ENCODE measurements around the gene PRPH. TPM values are rescaled to one million over a fixed set of nuclear protein-coding genes. Genes with fewer than 3 reads are reported as not detected.

Gene PRPH
- total RNA-seq, 1 experiment from 2014 or later: not detected

DNA sequence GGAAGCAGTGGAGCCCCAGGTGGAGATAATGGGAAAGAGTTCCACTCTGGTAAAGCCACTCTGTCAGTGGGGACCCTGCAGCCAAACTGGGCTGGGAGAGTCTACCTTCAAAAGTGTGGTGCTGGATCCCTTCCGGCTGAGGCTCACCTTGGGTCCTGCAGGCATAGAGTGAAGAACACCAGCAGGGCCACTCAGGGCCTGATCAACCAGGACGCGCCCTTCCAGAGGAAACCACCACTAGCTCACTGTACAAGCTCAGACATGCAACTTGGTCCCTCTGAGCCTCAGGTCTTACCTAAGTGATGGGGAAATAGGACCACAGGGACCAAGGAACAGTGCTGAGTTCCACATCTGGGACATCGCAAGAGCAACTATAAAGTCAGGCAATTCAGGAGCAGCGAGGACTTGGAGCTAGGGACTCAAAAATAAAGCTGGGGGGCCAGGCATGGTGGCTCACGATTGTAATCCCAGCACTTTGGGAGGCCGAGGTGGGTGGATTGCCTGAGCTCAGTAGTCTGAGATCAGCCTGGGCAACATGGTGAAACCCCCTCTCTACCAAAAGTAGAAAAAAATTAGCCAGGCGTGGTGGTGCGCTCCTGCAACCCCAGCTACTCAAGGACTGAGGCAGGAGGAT, 5.9 kb upstream of the PRPH start:
- Histone ChIP-seq H3K9me3 (ENCODE audit: low read depth, low read length, poor library complexity, severe bottlenecking) (no peaks in the 10 kb centered on the region), H3K4me1 (ENCODE audit: insufficient read depth, low read length, poor library complexity, severe bottlenecking) (peaks cover 14% of the 10 kb centered on the region), H3K27me3 (replicated peaks; ENCODE audit: insufficient read depth, low read depth, low read length, poor library complexity) (no peaks in the 10 kb centered on the region), H3K4me3 (ENCODE audit: low read depth, low read length, poor library complexity, severe bottlenecking) (no peak overlapping the region), H3K27ac (ENCODE audit: low read depth, low read length, poor library complexity, severe bottlenecking) (no peak overlapping the region), H3K36me3 (ENCODE audit: insufficient read depth, low read length, poor library complexity, severe bottlenecking) (no peaks in the 10 kb centered on the region)
- intact Hi-C loops (cut with micrococcal nuclease; ENCODE audit: unreplicated experiment): loop anchor here (1.0 to 2.0 kb wide), 3 partner anchors 58 to 225 kb away; partner anchors contain the start of gene DNAJC22
- no peak for DNase-seq (ENCODE audit: low spot score)
- ChIA-PET POLR2A (ENCODE audit: low non-redundant PET) (no interaction called here), CTCF (interaction anchor here (0.6 to 2.7 kb wide), 9 partner anchors 11 to 291 kb away, joined by 3 to 15 read pairs (median 7); partner anchors contain the start of genes C1QL4 and DNAJC22)
- no TSS peak for BruUV-seq (replicated peaks)
- TF ChIP-seq EZH2 (IDR thresholded peaks at IDR 0.05; ENCODE audit: borderline replicate concordance, low read depth, low read length, poor library complexity, severe bottlenecking): no peak
- TF ChIP-seq, protein P1, sequence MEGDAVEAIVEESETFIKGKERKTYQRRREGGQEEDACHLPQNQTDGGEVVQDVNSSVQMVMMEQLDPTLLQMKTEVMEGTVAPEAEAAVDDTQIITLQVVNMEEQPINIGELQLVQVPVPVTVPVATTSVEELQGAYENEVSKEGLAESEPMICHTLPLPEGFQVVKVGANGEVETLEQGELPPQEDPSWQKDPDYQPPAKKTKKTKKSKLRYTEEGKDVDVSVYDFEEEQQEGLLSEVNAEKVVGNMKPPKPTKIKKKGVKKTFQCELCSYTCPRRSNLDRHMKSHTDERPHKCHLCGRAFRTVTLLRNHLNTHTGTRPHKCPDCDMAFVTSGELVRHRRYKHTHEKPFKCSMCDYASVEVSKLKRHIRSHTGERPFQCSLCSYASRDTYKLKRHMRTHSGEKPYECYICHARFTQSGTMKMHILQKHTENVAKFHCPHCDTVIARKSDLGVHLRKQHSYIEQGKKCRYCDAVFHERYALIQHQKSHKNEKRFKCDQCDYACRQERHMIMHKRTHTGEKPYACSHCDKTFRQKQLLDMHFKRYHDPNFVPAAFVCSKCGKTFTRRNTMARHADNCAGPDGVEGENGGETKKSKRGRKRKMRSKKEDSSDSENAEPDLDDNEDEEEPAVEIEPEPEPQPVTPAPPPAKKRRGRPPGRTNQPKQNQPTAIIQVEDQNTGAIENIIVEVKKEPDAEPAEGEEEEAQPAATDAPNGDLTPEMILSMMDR (conservative IDR thresholded peaks at IDR 0.05; ENCODE audit: low read depth, low read length): no peak

GRCh38 chr12:49292729-49293055, 2.3 kb upstream of the PRPH start:
- H3K4me3 ChIP-seq (ENCODE audit: low read depth, low read length, poor library complexity, severe bottlenecking): no peak overlapping the region
- no TSS peak for BruUV-seq (replicated peaks)
- TF ChIP-seq, protein P1 (conservative IDR thresholded peaks at IDR 0.05; ENCODE audit: low read depth, low read length): no peak
- TF ChIP-seq EZH2 (IDR thresholded peaks at IDR 0.05; ENCODE audit: borderline replicate concordance, low read depth, low read length, poor library complexity, severe bottlenecking): no peak
- intact Hi-C loops (cut with micrococcal nuclease; ENCODE audit: unreplicated experiment): no loop called here
- H3K4me1 ChIP-seq (ENCODE audit: insufficient read depth, low read length, poor library complexity, severe bottlenecking): peaks cover 17% of the 10 kb centered on the region
- no peak overlapping the region for H3K27ac ChIP-seq (ENCODE audit: low read depth, low read length, poor library complexity, severe bottlenecking)
- H3K27me3 ChIP-seq (replicated peaks; ENCODE audit: insufficient read depth, low read depth, low read length, poor library complexity): no peaks in the 10 kb centered on the region
- no peaks in the 10 kb centered on the region for H3K36me3 ChIP-seq (ENCODE audit: insufficient read depth, low read length, poor library complexity, severe bottlenecking)
- no peak for DNase-seq (ENCODE audit: low spot score)
- CTCF ChIA-PET: interaction anchor here (1.2 kb wide), 1 partner anchor 55 kb away, joined by 3 read pairs; no protein-coding TSS in a partner anchor
- POLR2A ChIA-PET (ENCODE audit: low non-redundant PET): no interaction called here
- no peaks in the 10 kb centered on the region for H3K9me3 ChIP-seq (ENCODE audit: low read depth, low read length, poor library complexity, severe bottlenecking)

- no peaks in the 10 kb centered on the region for H3K9me3 ChIP-seq (ENCODE audit: low read depth, low read length, poor library complexity, severe bottlenecking)
- DNase-seq (ENCODE audit: low spot score): no peak
- no peak overlapping the region for H3K27ac ChIP-seq (ENCODE audit: low read depth, low read length, poor library complexity, severe bottlenecking)
- peaks cover 17% of the 10 kb centered on the region for H3K4me1 ChIP-seq (ENCODE audit: insufficient read depth, low read length, poor library complexity, severe bottlenecking)
- no peaks in the 10 kb centered on the region for H3K36me3 ChIP-seq (ENCODE audit: insufficient read depth, low read length, poor library complexity, severe bottlenecking)
- BruUV-seq (replicated peaks): no TSS peak
- CTCF ChIA-PET: interaction anchor here (0.6 to 1.2 kb wide), 2 partner anchors 54 to 217 kb away, joined by 3 to 4 read pairs; no protein-coding TSS in a partner anchor
- no peak for TF ChIP-seq EZH2 (IDR thresholded peaks at IDR 0.05; ENCODE audit: borderline replicate concordance, low read depth, low read length, poor library complexity, severe bottlenecking)
- TF ChIP-seq, protein P1 (conservative IDR thresholded peaks at IDR 0.05; ENCODE audit: low read depth, low read length): no peak
- POLR2A ChIA-PET (ENCODE audit: low non-redundant PET): no interaction called here
- H3K4me3 ChIP-seq (ENCODE audit: low read depth, low read length, poor library complexity, severe bottlenecking): no peak overlapping the region
- intact Hi-C loops (cut with micrococcal nuclease; ENCODE audit: unreplicated experiment): no loop called here
- H3K27me3 ChIP-seq (replicated peaks; ENCODE audit: insufficient read depth, low read depth, low read length, poor library complexity): no peaks in the 10 kb centered on the region
Measured at GRCh38 chr12:49293056-49293956, 1.6 kb upstream of the PRPH start.

Measured in A673 (cell line).